GM18519 (cell line): ENCODE measurements around the gene TTC39B.

Experiments
- ATAC-seq: cut with Tn5 transposase; IDR thresholded peaks from one replicate; pipeline ENCODE4 v1.9.1; 2021; ENCODE audit warnings: mild to moderate bottlenecking, moderate library complexity; ENCODE audit not compliant: unreplicated experiment, low FRiP score

The TTC39B gene

DNA sequence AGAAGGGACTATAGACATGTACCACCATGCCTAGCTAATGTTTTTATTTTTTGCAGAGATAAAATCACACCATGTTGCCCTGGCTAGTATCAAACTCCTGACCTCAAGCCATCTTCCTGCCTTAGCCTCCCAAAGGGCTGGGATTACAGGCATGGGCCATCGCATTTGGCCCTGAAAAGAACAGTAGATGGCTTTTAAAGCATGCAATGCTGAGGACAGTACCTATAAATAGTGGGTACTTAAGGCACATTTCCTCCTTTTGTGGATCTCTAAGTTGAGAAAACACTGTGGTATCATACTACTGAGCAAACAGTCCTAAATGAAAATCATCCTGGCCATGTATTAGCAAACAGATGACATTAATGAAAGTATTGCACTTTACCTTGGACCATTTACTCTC lies 119.4 kb downstream of the TTC39B start:
- ATAC-seq, result no peak

DNA sequence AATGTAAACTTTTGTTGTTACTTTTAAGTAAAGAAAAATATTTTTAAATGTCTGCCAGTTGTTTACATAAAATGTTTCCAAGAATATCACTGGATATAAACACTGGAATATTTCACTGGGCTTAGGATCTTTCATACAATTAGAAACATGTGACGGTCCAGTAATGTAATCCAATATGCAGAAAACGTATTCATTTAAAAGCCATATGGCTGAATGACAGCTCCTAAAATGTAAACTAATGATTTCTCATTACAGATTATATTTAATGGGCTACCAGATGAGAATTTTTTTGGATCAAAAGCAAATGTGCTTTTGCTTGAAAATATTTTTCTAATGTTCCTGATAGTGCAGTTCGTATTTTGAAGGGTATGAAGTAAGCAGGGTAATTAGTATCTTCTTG lies 124.3 kb downstream of the TTC39B start:
- no peak for ATAC-seq

GRCh38 chr9:15182101-15182551 lies 124.9 kb downstream of the TTC39B start:
- ATAC-seq, result no peak

DNA sequence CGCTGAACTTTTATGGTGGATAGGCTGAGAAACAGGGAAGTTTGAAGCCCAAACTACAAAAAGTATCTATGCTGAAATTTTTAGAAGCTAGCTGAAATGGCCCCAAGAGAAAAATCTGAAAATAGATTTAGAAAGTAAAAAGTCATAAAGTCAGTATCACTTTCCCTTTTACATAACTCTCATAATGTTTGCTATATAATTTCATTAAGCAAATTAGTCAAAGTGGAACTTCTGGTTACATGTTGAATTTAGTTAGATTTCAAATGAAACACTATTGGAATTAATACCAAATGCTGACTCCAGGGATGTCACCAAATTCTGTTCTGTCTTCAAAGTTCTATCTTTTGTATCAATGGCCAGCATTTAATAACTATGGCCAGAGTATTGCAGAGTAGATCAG lies 126.9 kb downstream of the TTC39B start:
- ATAC-seq, result peak; percentile 47

GRCh38 chr9:15178631-15179030 lies 128.4 kb downstream of the TTC39B start:
- no peak for ATAC-seq

- ATAC-seq, result no peak
These were observed 130.2 kb downstream of the TTC39B start for GRCh38 chr9:15176836-15177235.

GRCh38 chr9:15163931-15164330 lies 143.1 kb downstream of the TTC39B start:
- ATAC-seq, result no peak

GRCh38 chr9:15161753-15162152 lies 145.3 kb downstream of the TTC39B start:
- no peak for ATAC-seq

DNA sequence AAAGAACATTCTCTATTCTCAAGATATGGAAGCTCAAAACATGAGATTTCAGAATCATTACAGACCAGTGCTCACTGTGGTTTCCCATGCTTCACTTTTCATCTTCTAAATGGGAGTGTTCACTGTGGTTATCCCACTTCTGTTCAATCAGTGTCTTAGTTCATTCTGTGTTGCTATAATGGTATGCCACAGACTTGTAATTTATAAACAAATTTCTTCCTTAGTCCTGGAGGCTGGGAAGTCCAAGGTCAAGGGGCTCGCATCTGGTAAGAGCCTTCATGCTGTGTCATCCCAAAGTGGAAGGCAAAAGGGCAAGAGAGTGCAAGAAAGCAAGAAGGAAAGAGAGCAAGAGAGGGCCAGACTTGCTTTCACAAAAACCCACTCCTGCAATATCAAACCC lies 146.3 kb downstream of the TTC39B start:
- ATAC-seq, result no peak

- ATAC-seq, result no peak
These were observed 149.0 kb downstream of the TTC39B start for GRCh38 chr9:15158064-15158463.

GRCh38 chr9:15157381-15157780 lies 149.6 kb downstream of the TTC39B start:
- no peak for ATAC-seq

DNA sequence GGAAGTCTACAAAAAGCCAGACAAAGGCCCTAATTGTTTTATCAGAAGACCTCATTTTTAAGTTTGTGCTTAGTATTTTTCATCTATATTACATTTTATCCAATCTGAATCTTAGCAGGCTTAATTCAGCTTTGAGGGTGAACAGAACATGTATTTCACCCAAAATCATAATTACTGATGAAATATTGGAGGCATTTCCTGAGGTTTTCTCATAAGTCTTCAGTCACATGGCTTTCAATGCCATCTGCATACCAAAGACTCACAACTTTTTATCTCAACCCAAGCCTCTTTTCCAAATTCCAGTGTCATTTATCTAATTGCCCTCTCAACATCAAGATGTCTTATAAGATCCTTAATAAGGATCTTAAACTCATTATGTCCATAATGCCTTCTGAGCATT lies 150.8 kb downstream of the TTC39B start:
- ATAC-seq, result no peak

GRCh38 chr9:15155826-15156225 lies 151.2 kb downstream of the TTC39B start:
- ATAC-seq, result no peak

DNA sequence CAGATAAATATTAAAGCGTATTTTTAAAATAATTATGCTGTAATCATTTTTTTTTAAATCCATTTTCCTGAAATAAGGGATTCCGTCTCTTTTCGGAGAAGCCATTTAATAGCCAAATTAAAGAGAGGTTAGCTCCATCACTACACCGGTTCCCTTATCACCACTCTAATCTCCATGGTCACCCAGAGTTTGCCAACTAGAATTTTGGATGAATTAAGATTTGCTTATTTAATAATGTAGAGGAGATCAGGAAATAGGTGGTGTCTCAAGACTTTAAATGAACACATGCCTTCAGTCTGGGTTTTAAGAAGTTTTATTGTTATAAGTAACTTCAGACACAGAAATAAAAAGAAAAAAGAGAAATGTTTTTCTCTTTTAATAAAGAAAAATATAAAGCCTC lies 151.7 kb downstream of the TTC39B start:
- ATAC-seq, result no peak

GRCh38 chr9:15154677-15155076 lies 152.3 kb downstream of the TTC39B start:
- ATAC-seq, result no peak

- no peak for ATAC-seq
These were observed 153.1 kb downstream of the TTC39B start for GRCh38 chr9:15153961-15154360.

- ATAC-seq, result no peak
These were observed 156.1 kb downstream of the TTC39B start for GRCh38 chr9:15150939-15151338.

GRCh38 chr9:15149450-15149849 lies 157.6 kb downstream of the TTC39B start:
- no peak for ATAC-seq

DNA sequence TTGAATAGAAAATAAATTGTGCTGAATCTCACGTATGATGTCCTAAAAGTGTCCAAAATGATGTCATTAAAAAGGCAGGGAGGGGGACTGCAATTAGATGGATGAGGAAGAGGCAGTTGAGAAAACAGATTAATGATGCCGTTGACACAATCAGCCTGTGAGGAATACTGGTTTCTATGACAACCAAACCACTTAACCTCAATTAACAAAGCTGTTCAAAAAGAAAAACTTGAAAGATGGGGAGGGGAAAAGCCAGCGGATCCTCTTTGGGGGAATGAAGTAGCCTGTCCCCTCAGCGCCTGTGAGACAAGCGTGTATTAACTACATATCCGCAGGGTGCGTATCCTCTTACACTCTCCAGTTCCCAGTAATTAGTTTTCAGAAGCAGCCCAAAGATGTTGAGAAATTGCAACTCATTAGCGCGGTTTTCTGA lies 160.7 kb downstream of the TTC39B start:
- no peak for ATAC-seq

- no peak for ATAC-seq
These were observed 162.4 kb downstream of the TTC39B start for GRCh38 chr9:15144622-15145061.

GRCh38 chr9:15142878-15143534 lies 164.0 kb downstream of the TTC39B start:
- peak; percentile 99 for ATAC-seq

GRCh38 chr9:15140051-15140450 lies 167.0 kb downstream of the TTC39B start:
- ATAC-seq, result no peak

DNA sequence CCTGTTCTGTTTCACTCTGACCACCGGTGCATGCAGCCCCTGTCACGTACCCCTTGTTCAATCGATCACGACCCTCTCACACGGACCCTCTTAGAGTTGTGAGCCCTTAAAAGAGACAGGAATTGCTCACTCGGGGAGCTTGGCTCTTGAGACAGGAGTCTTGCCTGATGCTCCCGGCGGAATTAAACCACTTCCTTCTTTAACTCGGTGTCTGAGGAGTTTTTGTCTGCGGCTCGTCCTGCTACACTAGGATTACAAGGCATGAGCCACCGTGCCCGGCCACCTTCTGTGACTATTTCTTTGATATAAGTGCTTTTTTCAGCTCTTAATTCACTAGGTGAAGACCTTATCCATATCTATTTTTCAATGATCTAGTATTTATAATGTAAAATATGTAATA lies 167.5 kb downstream of the TTC39B start:
- ATAC-seq, result no peak
